RWPE2 (cell line): ENCODE results near the gene SERPINB6.

Experiments used
- ATAC-seq: fragments of 200-7000 bp; cut with Tn5 transposase; 3 replicates; pipeline ENCODE4 v1.9.1; 2021; ENCODE audit warnings: low read depth
- DNase-seq: peaks from one replicate; pipeline ENCODE4 v3.0.0-alpha.2; 2020; ENCODE audit warnings: low spot score
- H3K27ac ChIP-seq: fragments of 450-650 bp; 2 replicates; pipeline ENCODE4 v1.5.1; 2017; ENCODE audit warnings: mild to moderate bottlenecking; ENCODE audit not compliant: poor library complexity, severe bottlenecking
- H3K27me3 ChIP-seq: fragments of 250-450 bp; sonication (Bioruptor Pico); 2 replicates; pipeline ENCODE4 v1.5.1; 2021; ENCODE audit warnings: mild to moderate bottlenecking, moderate library complexity; ENCODE audit not compliant: insufficient read depth, poor library complexity, severe bottlenecking
- H3K36me3 ChIP-seq: fragments of 250-450 bp; sonication (Bioruptor Pico); 2 replicates; pipeline ENCODE4 v1.5.1; 2020; ENCODE audit warnings: low read depth, mild to moderate bottlenecking, moderate library complexity
- H3K4me1 ChIP-seq: fragments of 250-450 bp; sonication (Bioruptor Pico); 2 replicates; pipeline ENCODE4 v1.5.1; 2021; ENCODE audit warnings: mild to moderate bottlenecking, moderate library complexity; ENCODE audit not compliant: insufficient read depth, poor library complexity, severe bottlenecking
- H3K4me3 ChIP-seq: fragments of 250-450 bp; sonication (Bioruptor Pico); 2 replicates; pipeline ENCODE4 v1.5.1; 2021; ENCODE audit warnings: mild to moderate bottlenecking, moderate library complexity; ENCODE audit not compliant: severe bottlenecking
- H3K9me3 ChIP-seq: fragments of 250-450 bp; sonication (Bioruptor Pico); 2 replicates; pipeline ENCODE4 v1.5.1; 2021; ENCODE audit warnings: mild to moderate bottlenecking, moderate library complexity; ENCODE audit not compliant: severe bottlenecking
- TF ChIP-seq, protein P1 (sequence below): fragments of 450-650 bp; IDR thresholded peaks from one replicate; pipeline ENCODE4 v1.5.1; 2017; ENCODE audit warnings: mild to moderate bottlenecking, moderate library complexity; ENCODE audit not compliant: poor library complexity, severe bottlenecking

SERPINB6 gene

DNA sequence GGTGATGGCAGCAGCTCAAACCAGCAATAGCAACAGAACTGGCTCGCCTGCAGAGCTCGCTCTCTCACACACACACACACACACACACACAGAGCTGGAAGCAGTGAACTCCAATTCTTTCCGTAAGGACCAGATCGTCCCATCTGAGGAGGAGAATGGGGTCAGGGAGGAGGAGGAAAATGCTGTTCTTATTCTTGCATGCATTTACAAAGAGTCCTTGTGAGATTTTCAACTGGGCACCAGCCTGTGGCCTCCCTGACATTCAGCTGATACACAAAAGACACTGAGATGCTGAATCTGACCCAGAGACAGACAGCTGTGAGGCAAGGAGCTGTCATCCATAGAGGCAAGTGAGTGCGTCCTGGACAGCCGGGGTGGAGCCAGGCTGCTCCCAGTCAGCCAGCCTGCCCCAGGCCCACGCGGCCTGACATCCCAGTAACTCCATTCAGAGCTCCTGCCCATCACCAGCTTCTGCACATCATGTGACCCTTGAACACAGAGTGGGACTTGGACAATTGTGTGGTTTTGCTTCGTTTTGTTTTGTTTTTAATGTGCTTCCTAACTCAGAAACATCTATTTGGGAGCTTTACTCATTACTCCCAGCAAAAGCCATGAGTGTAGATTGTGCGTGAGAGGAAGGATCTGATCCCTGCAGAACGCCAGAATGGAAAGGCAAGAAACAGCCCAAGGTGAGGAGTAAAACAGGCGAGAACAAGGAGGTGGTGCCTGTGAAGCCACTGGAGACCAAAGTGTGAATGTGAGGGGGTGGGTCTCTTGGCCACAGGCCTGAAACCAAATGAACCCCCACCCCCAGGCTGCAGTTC lies 70.3 kb downstream of the SERPINB6 start:
- TF ChIP-seq, protein P1, sequence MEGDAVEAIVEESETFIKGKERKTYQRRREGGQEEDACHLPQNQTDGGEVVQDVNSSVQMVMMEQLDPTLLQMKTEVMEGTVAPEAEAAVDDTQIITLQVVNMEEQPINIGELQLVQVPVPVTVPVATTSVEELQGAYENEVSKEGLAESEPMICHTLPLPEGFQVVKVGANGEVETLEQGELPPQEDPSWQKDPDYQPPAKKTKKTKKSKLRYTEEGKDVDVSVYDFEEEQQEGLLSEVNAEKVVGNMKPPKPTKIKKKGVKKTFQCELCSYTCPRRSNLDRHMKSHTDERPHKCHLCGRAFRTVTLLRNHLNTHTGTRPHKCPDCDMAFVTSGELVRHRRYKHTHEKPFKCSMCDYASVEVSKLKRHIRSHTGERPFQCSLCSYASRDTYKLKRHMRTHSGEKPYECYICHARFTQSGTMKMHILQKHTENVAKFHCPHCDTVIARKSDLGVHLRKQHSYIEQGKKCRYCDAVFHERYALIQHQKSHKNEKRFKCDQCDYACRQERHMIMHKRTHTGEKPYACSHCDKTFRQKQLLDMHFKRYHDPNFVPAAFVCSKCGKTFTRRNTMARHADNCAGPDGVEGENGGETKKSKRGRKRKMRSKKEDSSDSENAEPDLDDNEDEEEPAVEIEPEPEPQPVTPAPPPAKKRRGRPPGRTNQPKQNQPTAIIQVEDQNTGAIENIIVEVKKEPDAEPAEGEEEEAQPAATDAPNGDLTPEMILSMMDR: no peak
- no peaks in the 10 kb centered on the region for H3K4me1 ChIP-seq
- H3K36me3 ChIP-seq: no peaks in the 10 kb centered on the region
- no peaks in the 10 kb centered on the region for H3K27me3 ChIP-seq
- no peaks in the 10 kb centered on the region for H3K9me3 ChIP-seq
- no peak for ATAC-seq
- no peak overlapping the region for H3K27ac ChIP-seq
- no peak for DNase-seq
- no peak overlapping the region for H3K4me3 ChIP-seq

DNA sequence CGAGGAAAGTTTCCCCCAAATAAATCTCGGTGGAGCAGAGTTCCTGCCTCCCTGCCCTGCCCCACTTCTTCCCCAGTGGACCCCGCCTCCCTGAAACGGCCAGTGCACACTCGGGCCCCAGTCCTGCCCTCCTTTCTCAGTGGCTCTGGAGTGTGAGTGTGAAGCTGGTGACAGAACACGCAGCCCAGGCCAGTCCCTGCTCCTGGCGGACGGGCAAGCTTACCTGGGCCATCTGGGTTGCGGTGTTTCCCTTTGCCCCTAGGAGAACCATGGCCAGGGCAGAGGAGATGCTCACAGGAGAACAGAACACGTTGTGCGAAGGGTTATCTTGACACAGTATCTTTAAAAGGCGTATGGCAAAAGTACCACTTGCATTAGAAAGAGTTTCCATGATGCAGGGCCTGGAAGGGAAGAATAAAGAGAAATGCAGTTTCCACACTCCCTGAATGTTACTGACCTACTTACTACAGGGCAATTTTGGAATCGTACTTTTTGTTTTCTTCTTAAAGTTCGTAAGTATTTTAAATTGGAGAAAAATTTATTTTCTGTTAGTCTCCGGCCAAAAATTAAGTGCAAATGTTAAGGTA lies 71.1 kb downstream of the SERPINB6 start:
- Histone ChIP-seq H3K4me3 (no peak overlapping the region), H3K36me3 (no peaks in the 10 kb centered on the region), H3K4me1 (no peaks in the 10 kb centered on the region), H3K9me3 (no peaks in the 10 kb centered on the region), H3K27ac (no peak overlapping the region), H3K27me3 (no peaks in the 10 kb centered on the region)
- TF ChIP-seq, protein P1: no peak
- DNase-seq (no peak), ATAC-seq (no peak)

DNA sequence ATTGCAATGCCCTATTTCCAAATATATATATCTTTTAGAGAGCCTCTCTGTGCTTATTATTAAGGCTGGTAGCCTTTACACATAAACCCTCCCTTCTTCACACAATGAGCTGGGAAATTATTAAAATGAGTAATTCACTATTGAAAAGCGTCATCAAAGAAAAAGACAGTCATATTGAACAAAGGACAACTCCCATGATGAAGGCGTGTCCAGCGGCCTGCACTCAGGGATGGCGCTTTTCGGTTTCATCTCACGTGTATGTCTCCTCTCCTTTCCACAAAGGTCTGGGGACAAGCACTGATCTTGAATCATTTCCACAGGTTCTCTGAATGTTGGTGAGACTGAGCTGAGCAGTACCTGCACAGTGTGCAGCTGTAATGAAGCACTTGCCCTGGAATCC lies 71.8 kb downstream of the SERPINB6 start:
- H3K4me3 ChIP-seq: no peak overlapping the region
- ATAC-seq (no peak), DNase-seq (no peak)
- no peaks in the 10 kb centered on the region for H3K4me1 ChIP-seq
- no peaks in the 10 kb centered on the region for H3K27me3 ChIP-seq
- H3K36me3 ChIP-seq: no peaks in the 10 kb centered on the region
- no peaks in the 10 kb centered on the region for H3K9me3 ChIP-seq
- TF ChIP-seq, protein P1: no peak
- no peak overlapping the region for H3K27ac ChIP-seq
